HepG2 (cell line): ENCODE results near the gene PCBP4. TPM values are rescaled to one million over a fixed set of nuclear protein-coding genes. Genes with fewer than 3 reads are reported as not detected.
A peak's percentile ranks its signal among the peaks of the same experiment; 100 is the strongest.

Experiments
- ATAC-seq: fragments of 200-7000 bp; cut with Tn5 transposase; 3 replicates; pipeline ENCODE4 v1.9.1; 2020; ENCODE audit warnings: mild to moderate bottlenecking, moderate library complexity
- BruUV-seq: library from RNA; stranded (reverse); fragments of 400-500 nt; replicated peaks from 2 replicates; lab custom pipeline; 2021; lab: Mats Ljungman, UMichigan
- CTCF ChIA-PET: fragments of 300-600 bp; formaldehyde crosslinking; extraction: SDS; loops from one replicate; lab custom pipeline; 2021; ENCODE audit warnings: low total read pairs, inconsistent platforms, low intra/inter-chr PET ratio; lab: Yijun Ruan, JAX
- POLR2A ChIA-PET: fragments of 350-600 bp; sonication (Branson Sonifier 250); formaldehyde crosslinking; loops from one replicate; lab custom pipeline; 2020; ENCODE audit warnings: antibody characterized with exemption, inconsistent platforms; lab: Yijun Ruan, JAX
- DNase-seq: peaks from one replicate; pipeline ENCODE4 v3.0.0-alpha.2; 2015; ENCODE audit warnings: low spot score
- FAIRE-seq: peaks from 3 replicates; lab custom pipeline; 2011; peaks lifted over from hg19 to GRCh38; lab: Jason Lieb, UNC
- H2AFZ ChIP-seq: one replicate; pipeline ENCODE4 v1.6.1; 2011; ENCODE audit warnings: low read length, inconsistent platforms
- H3K27ac ChIP-seq: fragments of 300-600 bp; 3 replicates; pipeline ENCODE4 v1.8.0; 2011; ENCODE audit warnings: mixed run types, mild to moderate bottlenecking, mixed read lengths, low read length, inconsistent platforms; ENCODE audit not compliant: insufficient read depth; ENCODE audit errors: extremely low read length
- H3K27me3 ChIP-seq, 2 experiments: fragments of 200-600 bp in 1 of 2; 2 replicates in 1 of 2; 3 replicates in 1 of 2; pipeline versions ENCODE4 v1.6.0 to v1.8.0; 2011; ENCODE audit warnings: low read length in 2 of 2, mild to moderate bottlenecking in 2 of 2, moderate library complexity in 2 of 2, inconsistent platforms in 1 of 2; ENCODE audit not compliant: insufficient read depth in 2 of 2, control insufficient read depth in 1 of 2
- H3K36me3 ChIP-seq, 2 experiments: fragments of 200-600 bp in 1 of 2; replicated peaks in 1 of 2; 2 replicates in 1 of 2; 3 replicates in 1 of 2; pipeline versions ENCODE4 v1.5.1 to v1.8.0; 2011; ENCODE audit warnings: low read length in 2 of 2, inconsistent platforms in 1 of 2; ENCODE audit not compliant: insufficient read depth in 2 of 2, control insufficient read depth in 1 of 2
- H3K4me1 ChIP-seq: 2 replicates; pipeline ENCODE4 v1.5.1; 2012; ENCODE audit warnings: low read length, inconsistent platforms; ENCODE audit not compliant: insufficient read depth
- H3K4me2 ChIP-seq: 2 replicates; pipeline ENCODE4 v1.6.0; 2011; ENCODE audit warnings: low read depth, low read length, inconsistent platforms
- H3K4me3 ChIP-seq, 3 experiments: fragments of 200-600 bp in 1 of 3; sonication (generic), shearing (Covaris generic) in 1 of 3; replicated peaks in 1 of 3; 2 replicates each; pipeline ENCODE4 v1.5.1; 2011 to 2016; ENCODE audit warnings: low read length in 3 of 3, inconsistent platforms in 2 of 3, low read depth in 2 of 3, mild to moderate bottlenecking in 2 of 3, control low read depth in 1 of 3, mixed read lengths in 1 of 3; ENCODE audit not compliant: insufficient read depth in 1 of 3
- H3K79me2 ChIP-seq: one replicate; pipeline ENCODE4 v1.6.1; 2011; ENCODE audit warnings: low read length, inconsistent platforms; ENCODE audit not compliant: insufficient read depth
- H3K9ac ChIP-seq: 2 replicates; pipeline ENCODE4 v1.6.0; 2011; ENCODE audit warnings: mild to moderate bottlenecking, low read depth, low read length, inconsistent platforms; ENCODE audit not compliant: insufficient read depth
- H3K9me3 ChIP-seq: 2 replicates; pipeline ENCODE4 v1.5.1; 2012; ENCODE audit warnings: mild to moderate bottlenecking, low read length
- H4K20me1 ChIP-seq: 2 replicates; pipeline ENCODE4 v1.6.0; 2011; ENCODE audit warnings: inconsistent platforms, mild to moderate bottlenecking, low read length, moderate library complexity; ENCODE audit not compliant: insufficient read depth
- AFF4 ChIP-seq: sonication (generic); formaldehyde crosslinking; IDR thresholded peaks from 2 replicates; pipeline ENCODE4 v1.4.0; 2020; ENCODE audit warnings: missing genetic modification reagents
- MLLT10 ChIP-seq: sonication (generic); formaldehyde crosslinking; IDR thresholded peaks from 2 replicates; pipeline ENCODE4 v1.4.0; 2020; ENCODE audit warnings: missing genetic modification reagents
- PATZ1 ChIP-seq: sonication (generic); formaldehyde crosslinking; IDR thresholded peaks from 2 replicates; pipeline ENCODE4 v1.4.0; 2020; ENCODE audit warnings: missing genetic modification reagents
- SRY ChIP-seq: sonication (generic); formaldehyde crosslinking; IDR thresholded peaks from 2 replicates; pipeline ENCODE4 v1.8.0; 2022; ENCODE audit warnings: mild to moderate bottlenecking, missing genetic modification reagents
- ZBTB4 ChIP-seq: sonication (generic); formaldehyde crosslinking; IDR thresholded peaks from 2 replicates; pipeline ENCODE4 v1.4.0; 2020; ENCODE audit warnings: missing genetic modification reagents, mild to moderate bottlenecking, borderline replicate concordance
- ZKSCAN8 ChIP-seq: IDR thresholded peaks from 2 replicates; pipeline ENCODE4 v1.6.1; 2016; ENCODE audit warnings: borderline replicate concordance, missing genetic modification reagents, missing compliant biosample characterization
- ZNF574 ChIP-seq: sonication (generic); formaldehyde crosslinking; IDR thresholded peaks from 2 replicates; pipeline ENCODE4 v1.4.0; 2020; ENCODE audit warnings: missing genetic modification reagents
- ZNF749 ChIP-seq: sonication (generic); formaldehyde crosslinking; IDR thresholded peaks from 2 replicates; pipeline ENCODE4 v1.8.0; 2022; ENCODE audit warnings: mild to moderate bottlenecking, missing genetic modification reagents, moderate library complexity, borderline replicate concordance
- ZNF792 ChIP-seq: IDR thresholded peaks from 2 replicates; pipeline ENCODE4 v1.6.1; 2016
- ZSCAN21 ChIP-seq: sonication (generic); formaldehyde crosslinking; IDR thresholded peaks from 2 replicates; pipeline ENCODE4 v1.8.0; 2022; ENCODE audit warnings: mild to moderate bottlenecking, missing genetic modification reagents, moderate library complexity, borderline replicate concordance
- WGBS: methylation state at CpG from one replicate; pipeline ENCODE4 v1.1.6; 2017; ENCODE audit warnings: low lambda C conversion rate; 5-methylcytosine and 5-hydroxymethylcytosine counted together
- in situ Hi-C: cut with HindIII; loops from 2 replicates; pipeline ENCODE4 v1.10.0; 2017; ENCODE audit warnings: low pct_unique_long_range_greater_than_20kb; ENCODE audit not compliant: extremely low pct_ligation_motif_present
- intact Hi-C: fragments of 100-400 bp; cut with micrococcal nuclease; formaldehyde crosslinking; loops from one replicate; pipeline ENCODE4 v1.10.0; 2022; ENCODE audit not compliant: unreplicated experiment
- polyA plus RNA-seq, 8 experiments: library from polyadenylated mRNA; depleted of rRNA in 3 of 8; stranded (reverse) in 7 of 8; unstranded in 1 of 8; fragments of >200 nt; fragmentation: Illumina TruSeq in 4 of 8; extraction: Trizol in 4 of 8; gene quantifications; 2 replicates each; pipeline versions ENCODE4 v1.2.1 to v1.2.3, GENCODE V29; 2011 to 2016; ENCODE audit warnings: low read depth in 4 of 8, missing spikeins in 1 of 8, mixed read lengths in 1 of 8; ENCODE audit not compliant: insufficient read depth in 1 of 8
- total RNA-seq, 5 experiments: library from RNA; depleted of rRNA; stranded (reverse); fragments of >200 nt; fragmentation: Illumina TruSeq; extraction: Trizol; gene quantifications; 2 replicates each; pipeline ENCODE4 v1.2.3, GENCODE V29; 2016; ENCODE audit warnings: low read depth in 1 of 5

Gene PCBP4
- total and polyA plus RNA-seq, 2 of the 13 experiments (the other 11 are each of a cell fraction or from before 2014, with no cell fraction given) = 36.8 to 51.3 TPM

- TF ChIP-seq ZBTB4 (no peak), ZKSCAN8 (CRISPR knock-in tag) (no peak), AFF4 (CRISPR knock-in tag) (no peak), PATZ1 (CRISPR knock-in tag) (no peak), ZNF574 (no peak), MLLT10 (CRISPR knock-in tag) (no peak), ZNF749 (no peak), ZNF792 (CRISPR knock-in tag) (no peak), ZSCAN21 (CRISPR knock-in tag) (no peak), SRY (CRISPR knock-in tag) (no peak)
- Histone ChIP-seq H3K79me2 (no peaks in the 10 kb centered on the region), H3K27ac (no peak overlapping the region), H3K9me3 (no peaks in the 10 kb centered on the region), H3K9ac (no peak overlapping the region), H3K27me3 (peaks cover 0 to 45% of the 10 kb centered on the region in 2 experiments; a peak in 3 of 5 replicates), H3K36me3 (no peaks in the 10 kb centered on the region), H4K20me1 (no peaks in the 10 kb centered on the region), H3K4me1 (peaks cover 31% of the 10 kb centered on the region), H3K4me2 (peak overlapping the region; percentile 62), H3K4me3 (peak overlapping the region in 1 of 3 experiments; percentile 42; a peak in 1 of 6 replicates), H2AFZ (no peak overlapping the region)
- DNase-seq = no peak
- intact Hi-C loops (no loop called here), in situ Hi-C loops (no loop called here)
- POLR2A ChIA-PET = interaction anchor here (1.1 to 2.0 kb wide), 2 partner anchors 27 to 47 kb away, joined by 4 to 7 read pairs; no protein-coding TSS in a partner anchor
- WGBS = 18% methylated on average over 5 of the region's 8 CpGs
- CTCF ChIA-PET = interaction anchor here (9.0 kb wide), 1 partner anchor 138 kb away, joined by 110 read pairs; no protein-coding TSS in a partner anchor
- no TSS peak for BruUV-seq
- ATAC-seq = no peak
- FAIRE-seq = no peak
Measured at GRCh38 chr3:52006017-52006819, 39.0 kb upstream of the PCBP4 start.
